T-helper 9 cell (primary cell): ENCODE results near the gene PIGL.
A peak's percentile ranks its signal among the peaks of the same experiment; 100 is the strongest.

Source experiments
- DNase-seq: peaks from one replicate; pipeline ENCODE4 v3.0.0-alpha.2; 2020

PIGL gene

DNA sequence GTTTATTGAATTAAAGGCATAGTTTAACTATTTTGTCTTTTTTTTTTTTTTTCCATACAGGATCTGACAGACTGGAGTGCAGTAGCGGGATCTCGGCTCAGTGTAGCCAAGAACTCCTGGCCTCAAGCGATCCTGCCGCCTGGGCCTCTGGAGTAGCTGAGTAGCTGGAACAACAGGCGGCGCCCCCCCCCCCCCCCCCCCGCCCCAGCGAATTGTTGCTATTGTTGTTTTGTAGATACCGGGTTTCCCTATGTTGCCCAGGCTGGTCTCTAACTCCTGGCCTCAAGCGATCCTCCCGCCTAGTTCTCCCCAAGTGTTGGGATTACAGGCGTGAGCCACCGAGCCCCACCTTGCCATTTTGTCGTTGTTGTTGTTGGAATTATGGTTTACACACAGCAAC, 137.6 kb downstream of the PIGL start:
- no peak for DNase-seq

DNA sequence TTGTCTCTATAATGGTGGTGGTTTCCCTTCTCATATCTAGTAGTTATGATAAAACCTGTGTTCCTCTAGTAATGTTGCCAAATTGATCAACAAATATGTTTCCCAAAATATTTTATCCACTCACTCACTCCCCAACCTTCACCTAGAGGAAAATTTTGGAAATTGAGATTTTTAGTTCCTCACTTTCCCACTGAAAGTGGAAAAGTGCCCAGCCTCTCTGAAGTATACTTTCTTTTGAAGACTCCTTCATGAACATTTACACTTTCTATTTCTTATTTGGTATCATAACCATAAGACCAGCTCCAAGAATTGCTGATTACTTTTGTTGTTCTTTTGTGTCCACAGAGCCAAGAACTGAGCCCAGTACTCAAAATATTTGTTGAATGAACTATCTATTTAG, 141.4 kb downstream of the PIGL start:
- DNase-seq = no peak

DNA sequence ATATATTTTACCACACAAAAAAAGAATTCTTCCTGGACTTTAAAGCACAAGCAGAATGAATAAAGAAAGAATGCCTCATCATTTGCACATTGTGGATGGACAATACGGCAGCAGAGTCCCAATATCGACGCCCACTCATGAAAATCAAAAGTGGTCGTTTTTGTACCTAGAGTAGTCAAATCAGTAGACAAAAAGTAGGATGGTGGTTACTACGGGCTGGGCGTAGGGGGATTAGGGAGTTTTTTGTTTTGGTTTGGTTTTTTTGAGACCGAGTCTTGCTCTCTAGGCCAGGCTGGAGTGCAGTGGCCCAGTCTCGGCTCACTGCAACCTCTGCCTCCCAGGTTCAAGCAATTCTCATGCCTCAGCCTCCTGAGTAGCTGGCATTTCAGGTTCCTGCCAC, 144.9 kb downstream of the PIGL start:
- no peak for DNase-seq

DNA sequence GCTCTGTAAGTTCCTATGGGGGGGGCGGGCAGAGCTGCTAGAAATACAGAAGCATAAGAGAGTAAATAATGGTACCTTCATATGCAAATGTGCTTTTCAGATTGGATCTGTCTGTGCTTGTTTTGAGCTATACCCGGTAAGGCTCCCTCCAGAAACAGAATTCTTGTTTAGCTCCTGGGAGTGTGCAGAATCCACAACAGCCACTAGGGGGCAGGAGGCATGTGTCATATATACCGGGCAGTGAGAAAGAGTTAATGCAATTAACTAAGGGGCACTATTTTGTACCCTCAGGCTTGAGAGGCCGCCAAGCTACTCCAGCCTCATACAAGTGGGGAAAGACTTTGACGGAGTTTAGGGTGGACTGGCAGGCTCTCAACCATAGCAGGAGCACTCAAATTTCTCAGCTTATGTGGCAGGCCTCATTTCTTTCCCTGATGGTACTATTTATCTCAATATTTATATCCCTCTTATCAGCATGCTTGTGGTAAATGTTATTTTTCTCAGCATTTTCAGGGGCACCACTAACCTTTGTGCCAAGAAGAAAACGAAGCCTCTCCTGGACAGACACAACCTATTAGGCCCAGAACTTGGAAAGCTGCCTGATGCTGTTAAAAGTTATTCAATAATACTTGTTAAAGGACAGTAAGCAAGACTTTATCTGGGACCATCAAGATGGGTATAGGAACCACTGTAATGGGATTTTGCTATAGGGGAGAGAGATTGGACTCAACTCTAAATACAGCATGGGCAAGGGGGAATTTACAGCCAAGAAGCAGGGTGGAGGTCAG, 146.9 kb downstream of the PIGL start:
- peak; percentile 63 for DNase-seq

DNA sequence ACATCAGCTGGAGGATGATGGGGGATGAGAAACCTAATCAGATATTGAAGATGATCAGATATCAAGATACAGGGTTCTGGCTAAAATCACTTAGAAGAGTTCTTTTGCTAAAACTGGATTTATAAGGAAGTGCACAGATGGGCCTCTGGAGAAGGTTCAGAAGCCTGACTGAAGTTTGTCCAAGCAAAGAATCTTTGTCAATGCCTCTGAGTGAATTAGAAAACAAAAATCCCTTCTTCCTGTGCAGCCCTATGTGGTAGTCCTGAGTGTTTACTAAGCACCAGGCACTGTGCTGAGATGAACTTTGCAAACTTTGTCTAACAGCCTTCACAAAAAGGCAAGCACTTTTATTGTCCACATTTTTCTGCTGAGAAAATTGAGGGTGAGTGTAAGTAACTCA, 147.6 kb downstream of the PIGL start:
- no peak for DNase-seq

DNA sequence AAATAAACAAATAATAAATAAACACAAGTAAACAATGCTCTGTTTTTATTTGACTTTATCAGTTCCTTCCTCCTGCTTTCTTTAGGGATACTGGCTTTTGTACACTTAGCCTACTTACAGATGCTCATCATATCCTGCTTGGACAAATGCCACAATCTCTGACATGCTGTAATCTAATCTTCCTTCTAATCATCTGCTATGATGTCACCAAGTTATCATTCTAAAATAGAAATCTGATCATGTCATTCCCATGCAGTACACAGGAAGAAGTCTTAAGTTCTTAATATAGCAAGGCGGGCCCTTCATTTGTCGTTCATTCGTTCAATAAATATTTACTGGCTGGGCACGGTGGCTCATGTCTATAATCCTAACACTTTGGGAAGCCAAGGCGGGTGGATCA, 154.7 kb downstream of the PIGL start:
- DNase-seq = no peak

DNA sequence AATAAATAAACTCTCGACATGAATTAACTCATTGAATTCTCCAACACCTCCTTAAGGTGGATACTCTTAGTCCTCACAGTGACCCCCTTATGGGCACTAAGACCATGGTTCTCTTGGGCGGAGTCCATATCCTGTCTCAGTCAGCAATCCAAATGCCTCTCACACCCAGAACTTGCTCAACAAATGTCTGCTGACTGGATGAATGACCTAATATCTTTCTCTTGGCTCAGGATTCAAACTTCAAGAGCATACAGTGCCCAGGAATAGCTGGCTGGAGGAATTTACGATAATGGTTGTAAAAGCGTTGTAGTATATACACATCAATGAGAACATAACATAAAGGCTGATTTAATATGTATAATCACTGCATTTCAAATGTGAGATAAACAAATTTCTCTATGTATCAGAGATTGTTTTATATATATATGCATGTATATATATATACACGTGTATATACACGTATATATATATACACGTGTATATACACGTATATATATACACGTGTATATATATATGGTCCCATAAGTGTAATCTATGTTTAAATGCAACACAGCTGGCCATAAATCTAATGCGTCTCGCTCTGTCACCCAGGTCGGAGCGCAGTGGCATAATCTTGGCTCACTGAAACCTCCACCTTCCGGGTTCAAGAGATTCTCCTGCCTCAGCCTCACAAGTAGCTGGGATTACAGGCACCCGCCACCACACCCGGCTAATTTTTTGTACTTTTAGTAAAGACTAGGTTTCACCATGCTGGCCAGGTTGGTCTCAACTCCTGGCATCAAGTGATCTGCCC, 157.3 kb downstream of the PIGL start:
- no peak for DNase-seq
